Fibroblast of lung (primary cell): ENCODE results near the gene RASGEF1C.

Source experiments
- CTCF ChIP-seq, 2 donors: IDR thresholded peaks in 1 of 2; conservative IDR thresholded peaks in 1 of 2; 1 replicate in 1 of 2; 2 replicates in 1 of 2; pipeline ENCODE4 v1.5.1; 2011 to 2012; ENCODE audit warnings: low read length in 2 of 2, control low read depth in 1 of 2, inconsistent platforms in 1 of 2, low read depth in 1 of 2, mild to moderate bottlenecking in 1 of 2
- EZH2 ChIP-seq: IDR thresholded peaks from 2 replicates; pipeline ENCODE4 v1.5.1; 2012; ENCODE audit warnings: low read length, control low read depth, mild to moderate bottlenecking; ENCODE audit errors: missing control alignments

GRCh38 chr5:180119031-180119902 is 89.7 kb downstream of the RASGEF1C start:
- no peak for TF ChIP-seq CTCF (conservative IDR thresholded peaks at IDR 0.05 in 1 of 2, IDR thresholded peaks at IDR 0.05 in 1 of 2; ENCODE audit: low read depth in 1 of 2, low read length in 2 of 2)
- TF ChIP-seq EZH2 = no peak
